GM06990 (cell line): Measurements from ENCODE around the gene ENO2.
A peak's percentile ranks its signal among the peaks of the same experiment; 100 is the strongest.
"Not testable (repeated sequence)": the region's sequence is repeated elsewhere in the genome, so short reads cannot be mapped to it uniquely, and the experiment has no call there.

Source experiments
- DNase-seq: peaks from one replicate; pipeline ENCODE4 v3.0.0-alpha.2; 2011; ENCODE audit not compliant: insufficient read length; ENCODE audit errors: extremely low read depth
- H3K27me3 ChIP-seq: replicated peaks from 2 replicates; pipeline ENCODE4 v1.6.0; 2011; ENCODE audit warnings: low read length; ENCODE audit not compliant: control insufficient read depth, insufficient read depth
- H3K36me3 ChIP-seq: 2 replicates; pipeline ENCODE4 v1.5.1; 2011; ENCODE audit warnings: low read length; ENCODE audit not compliant: control insufficient read depth, insufficient read depth
- H3K4me3 ChIP-seq: replicated peaks from 2 replicates; pipeline ENCODE4 v1.5.1; 2011; ENCODE audit warnings: low read depth, mild to moderate bottlenecking, control low read depth, low read length
- TF ChIP-seq, protein P1 (sequence below): IDR thresholded peaks from 2 replicates; pipeline ENCODE4 v1.5.1; 2011; ENCODE audit warnings: low read length, control low read depth, mild to moderate bottlenecking, inconsistent platforms; ENCODE audit not compliant: insufficient read depth, poor library complexity, severe bottlenecking

The ENO2 gene

DNA sequence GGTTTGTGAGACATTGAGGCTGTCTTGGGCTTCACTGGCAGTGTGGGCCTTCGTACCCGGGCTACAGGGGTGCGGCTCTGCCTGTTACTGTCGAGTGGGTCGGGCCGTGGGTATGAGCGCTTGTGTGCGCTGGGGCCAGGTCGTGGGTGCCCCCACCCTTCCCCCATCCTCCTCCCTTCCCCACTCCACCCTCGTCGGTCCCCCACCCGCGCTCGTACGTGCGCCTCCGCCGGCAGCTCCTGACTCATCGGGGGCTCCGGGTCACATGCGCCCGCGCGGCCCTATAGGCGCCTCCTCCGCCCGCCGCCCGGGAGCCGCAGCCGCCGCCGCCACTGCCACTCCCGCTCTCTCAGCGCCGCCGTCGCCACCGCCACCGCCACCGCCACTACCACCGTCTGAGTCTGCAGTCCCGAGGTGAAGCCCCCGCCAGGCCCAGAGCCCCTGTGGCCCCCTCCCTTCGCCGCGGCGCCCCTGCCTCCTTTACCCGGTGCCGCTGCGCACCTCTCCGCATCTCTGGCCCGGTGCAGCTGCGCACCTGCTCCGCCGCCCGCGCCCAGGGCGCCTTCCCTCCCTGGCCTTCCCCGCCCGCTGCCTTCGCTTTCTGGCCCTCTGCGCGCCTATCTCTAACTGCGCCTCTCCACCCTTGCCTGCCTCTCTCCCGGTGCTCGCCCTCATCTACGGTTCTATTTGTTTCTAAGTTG lies at the start of gene ENO2:
TSS of gene ENO2 (plus strand) at position 335 of the 701 bp plus-strand sequence. CDS start 1,253 bp downstream, outside the sequence.
- Histone ChIP-seq H3K36me3 (peaks cover 2% of the 10 kb centered on the region), H3K4me3 (peak within 1 kb of the TSS; percentile 62), H3K27me3 (no peaks in the 10 kb centered on the region)
- peak; percentile 70 for DNase-seq
- TF ChIP-seq, protein P1, sequence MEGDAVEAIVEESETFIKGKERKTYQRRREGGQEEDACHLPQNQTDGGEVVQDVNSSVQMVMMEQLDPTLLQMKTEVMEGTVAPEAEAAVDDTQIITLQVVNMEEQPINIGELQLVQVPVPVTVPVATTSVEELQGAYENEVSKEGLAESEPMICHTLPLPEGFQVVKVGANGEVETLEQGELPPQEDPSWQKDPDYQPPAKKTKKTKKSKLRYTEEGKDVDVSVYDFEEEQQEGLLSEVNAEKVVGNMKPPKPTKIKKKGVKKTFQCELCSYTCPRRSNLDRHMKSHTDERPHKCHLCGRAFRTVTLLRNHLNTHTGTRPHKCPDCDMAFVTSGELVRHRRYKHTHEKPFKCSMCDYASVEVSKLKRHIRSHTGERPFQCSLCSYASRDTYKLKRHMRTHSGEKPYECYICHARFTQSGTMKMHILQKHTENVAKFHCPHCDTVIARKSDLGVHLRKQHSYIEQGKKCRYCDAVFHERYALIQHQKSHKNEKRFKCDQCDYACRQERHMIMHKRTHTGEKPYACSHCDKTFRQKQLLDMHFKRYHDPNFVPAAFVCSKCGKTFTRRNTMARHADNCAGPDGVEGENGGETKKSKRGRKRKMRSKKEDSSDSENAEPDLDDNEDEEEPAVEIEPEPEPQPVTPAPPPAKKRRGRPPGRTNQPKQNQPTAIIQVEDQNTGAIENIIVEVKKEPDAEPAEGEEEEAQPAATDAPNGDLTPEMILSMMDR = no peak

GRCh38 chr12:6865307-6865706 lies 49.1 kb upstream of the ENO2 start:
- not testable (repeated sequence) for DNase-seq, H3K4me3 ChIP-seq, H3K27me3 ChIP-seq
- peaks cover 40% of the 10 kb centered on the region for H3K36me3 ChIP-seq

GRCh38 chr12:6866163-6866919 lies 48.0 kb upstream of the ENO2 start:
- peaks cover 38% of the 10 kb centered on the region for H3K36me3 ChIP-seq
- H3K27me3 ChIP-seq = no peaks in the 10 kb centered on the region
- TF ChIP-seq, protein P1 = no peak
- peak overlapping the region; percentile 72; the same call in 1 of the 2 replicates for H3K4me3 ChIP-seq
- no peak for DNase-seq

- H3K27me3 ChIP-seq = no peaks in the 10 kb centered on the region
- peak overlapping the region; percentile 72 for H3K4me3 ChIP-seq
- peaks cover 33% of the 10 kb centered on the region for H3K36me3 ChIP-seq
- TF ChIP-seq, protein P1 = no peak
- DNase-seq = no peak
Observed at GRCh38 chr12:6866920-6867412, 47.4 kb upstream of the ENO2 start.

DNA sequence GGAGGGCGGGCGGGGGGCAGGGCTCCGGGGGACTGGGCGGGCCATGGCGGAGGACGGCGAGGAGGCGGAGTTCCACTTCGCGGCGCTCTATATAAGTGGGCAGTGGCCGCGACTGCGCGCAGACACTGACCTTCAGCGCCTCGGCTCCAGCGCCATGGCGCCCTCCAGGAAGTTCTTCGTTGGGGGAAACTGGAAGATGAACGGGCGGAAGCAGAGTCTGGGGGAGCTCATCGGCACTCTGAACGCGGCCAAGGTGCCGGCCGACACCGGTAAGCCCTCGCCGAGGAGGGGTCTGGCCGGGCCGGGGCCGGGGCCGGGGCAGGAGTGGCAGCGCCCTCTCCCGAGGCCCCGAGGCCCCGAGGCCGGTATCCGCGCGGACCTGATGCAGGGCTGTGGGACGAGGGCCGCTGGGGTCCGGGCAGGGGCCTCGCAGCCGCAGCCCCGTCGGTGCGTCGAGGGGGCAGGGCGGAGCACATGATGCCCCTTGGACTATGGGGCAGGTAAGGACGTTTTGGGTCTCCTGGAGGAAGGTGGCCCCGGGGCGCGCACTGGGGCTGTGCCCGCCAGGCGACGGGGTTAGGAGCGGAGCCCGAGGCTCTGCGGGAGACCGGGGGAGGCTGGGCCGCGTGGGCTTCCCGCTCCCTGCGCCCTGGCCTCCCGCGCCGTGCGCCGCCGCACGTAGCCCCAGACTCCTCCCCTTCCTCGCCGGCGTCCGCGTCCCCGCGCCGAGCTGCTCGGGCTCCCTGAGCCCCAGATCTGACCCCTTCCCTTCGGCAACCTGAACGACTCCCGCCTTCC lies 46.8 kb upstream of the ENO2 start, which contains the start of gene TPI1:
TSS of gene TPI1 (plus strand) at position 119 of the 798 bp plus-strand sequence. CDS start at position 155, 36 bp downstream.
- DNase-seq = peak; percentile 86
- Histone ChIP-seq H3K36me3 (peaks cover 33% of the 10 kb centered on the region), H3K27me3 (no peaks in the 10 kb centered on the region), H3K4me3 (peak within 1 kb of the TSS; percentile 72)
- TF ChIP-seq, protein P1 = no peak
